ENCODE measurements around the gene CFAP61.

The CFAP61 gene

DNA sequence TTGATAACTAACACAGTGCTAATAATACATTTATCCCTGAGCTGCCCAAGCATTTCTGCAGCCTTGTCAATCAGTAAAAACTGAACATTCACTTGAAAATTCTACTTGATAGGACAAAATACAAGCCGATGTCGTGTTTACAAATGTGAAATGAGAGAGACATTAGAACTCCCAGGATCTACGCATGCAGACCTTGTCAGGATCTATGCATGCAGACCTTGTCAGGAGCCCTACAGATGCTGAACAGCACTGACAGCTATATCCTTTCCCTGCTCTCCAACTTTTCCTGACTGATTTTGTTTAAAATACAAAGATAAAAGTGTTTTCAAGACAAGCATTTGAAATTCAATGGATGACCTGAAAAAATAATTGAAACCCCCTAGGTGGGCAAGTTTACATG, 344.5 kb downstream of the CFAP61 start:
- in situ Hi-C loops (cut with MboI; ENCODE audit: low pct_unique_long_range_greater_than_20kb, low sequenced_read_pairs), result no loop called here
- DNase-seq, result no peak

DNA sequence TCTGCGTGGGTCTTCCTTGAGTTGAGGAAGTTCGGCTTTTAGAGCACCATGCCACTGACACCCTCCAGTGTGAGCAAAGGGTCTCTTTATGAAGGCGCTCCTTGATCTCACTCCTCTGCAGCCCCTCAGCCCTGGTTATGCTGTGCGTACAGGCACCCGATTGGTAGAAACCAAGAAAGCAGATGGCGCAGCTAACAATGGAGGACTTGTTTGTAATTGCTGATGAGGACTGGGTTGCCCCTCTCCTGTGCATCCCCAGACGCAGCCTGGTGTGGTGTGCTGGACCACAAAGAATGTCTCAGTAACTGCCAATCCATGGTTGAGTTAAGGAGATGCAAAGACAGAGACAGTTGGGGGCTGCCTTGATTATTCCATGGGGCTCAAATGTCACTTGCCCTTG, 345.8 kb downstream of the CFAP61 start:
- in situ Hi-C loops (cut with MboI; ENCODE audit: low pct_unique_long_range_greater_than_20kb, low sequenced_read_pairs), result no loop called here
- no peak for DNase-seq

DNA sequence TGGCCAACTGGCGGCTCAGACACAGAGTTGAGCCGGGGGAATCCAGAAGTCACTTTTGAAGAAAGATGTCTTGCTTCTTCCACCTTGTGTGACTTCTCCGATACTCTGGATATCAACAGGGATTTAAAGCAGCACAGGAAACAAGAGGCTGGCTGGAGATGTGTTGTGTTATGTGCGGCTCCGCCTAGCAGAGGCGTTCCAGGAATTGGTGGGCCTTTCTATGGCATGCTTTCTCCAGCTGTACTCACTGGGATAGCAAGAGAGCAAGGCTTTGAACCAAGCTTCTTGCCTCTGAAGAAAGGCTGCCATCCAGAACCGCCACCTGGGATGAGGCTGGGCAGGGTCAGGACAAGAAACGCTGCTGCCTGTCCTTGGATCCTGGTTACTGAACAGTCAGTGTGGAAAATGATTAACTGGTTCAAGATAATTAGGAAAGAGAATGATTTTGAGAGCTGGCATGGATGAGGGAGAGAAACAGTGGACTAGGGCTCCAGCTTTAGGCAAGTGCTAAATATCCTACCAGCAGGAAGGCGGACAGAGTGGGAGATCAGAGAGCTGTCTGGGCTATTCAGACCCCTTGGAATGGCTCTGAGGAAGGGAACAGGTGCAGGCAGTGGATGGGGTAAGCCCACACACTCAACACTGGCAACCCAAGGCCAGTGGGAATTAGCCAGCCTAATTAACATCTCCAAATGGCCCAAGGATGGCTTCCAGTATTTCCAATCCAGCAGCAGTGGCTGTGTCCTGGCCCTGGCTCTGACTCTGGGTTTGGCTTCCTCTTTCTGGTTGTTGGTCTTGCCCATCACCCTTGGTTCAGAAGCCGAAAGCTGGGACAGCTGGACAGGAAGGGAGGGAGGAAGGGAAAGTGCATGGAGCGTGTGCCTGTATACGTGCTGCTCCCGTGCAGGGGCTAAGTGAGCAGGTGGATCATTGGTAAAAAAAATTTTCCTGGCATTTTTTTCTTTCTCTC, 347.5 kb downstream of the CFAP61 start:
- in situ Hi-C loops (cut with MboI; ENCODE audit: low pct_unique_long_range_greater_than_20kb, low sequenced_read_pairs), result no loop called here

DNA sequence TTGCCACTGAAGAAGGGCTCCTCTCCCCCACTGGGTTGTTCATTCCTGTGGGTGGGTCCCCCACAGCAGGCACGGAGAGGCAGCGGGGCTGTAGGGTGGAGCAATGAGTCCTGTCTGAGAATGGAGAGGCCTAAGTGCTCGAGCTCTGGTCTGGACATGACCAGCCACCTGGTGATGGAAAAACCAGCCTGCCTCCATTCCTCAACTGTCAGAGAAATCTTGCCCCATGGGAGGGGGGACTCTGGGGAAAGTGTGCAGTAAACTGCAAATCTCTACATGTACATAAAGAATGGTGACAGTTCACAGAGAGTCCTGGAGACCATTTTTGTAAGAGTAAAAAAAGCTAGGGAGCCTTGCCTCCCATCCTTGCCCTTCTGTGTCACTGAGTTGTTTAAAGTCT, 349.7 kb downstream of the CFAP61 start:
- DNase-seq, result no peak
- in situ Hi-C loops (cut with MboI; ENCODE audit: low pct_unique_long_range_greater_than_20kb, low sequenced_read_pairs), result no loop called here

More for the DNA sequence above, 347.5 kb downstream of the CFAP61 start:
- DNase-seq, result no peak

DNA sequence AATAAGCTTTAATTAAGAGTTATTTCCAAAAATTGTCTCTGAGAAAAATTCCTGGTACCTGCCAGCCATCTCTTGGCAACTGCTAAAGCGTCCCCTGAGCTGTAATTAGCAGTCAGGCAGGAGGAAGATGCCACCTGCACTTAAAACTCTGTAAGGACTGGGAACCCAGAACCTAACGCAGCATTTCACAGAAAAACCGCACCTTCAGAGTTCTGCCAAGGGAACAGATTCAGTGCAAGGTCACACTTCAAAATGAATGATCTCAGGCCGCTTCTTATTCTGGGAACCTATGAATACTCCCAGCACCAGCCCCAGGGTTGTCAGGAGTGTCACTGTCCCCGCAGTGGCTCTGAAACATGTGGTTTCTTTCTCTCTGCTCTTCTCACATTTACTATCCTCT, 352.3 kb downstream of the CFAP61 start:
- DNase-seq, result no peak
- in situ Hi-C loops (cut with MboI; ENCODE audit: low pct_unique_long_range_greater_than_20kb, low sequenced_read_pairs), result no loop called here

DNA sequence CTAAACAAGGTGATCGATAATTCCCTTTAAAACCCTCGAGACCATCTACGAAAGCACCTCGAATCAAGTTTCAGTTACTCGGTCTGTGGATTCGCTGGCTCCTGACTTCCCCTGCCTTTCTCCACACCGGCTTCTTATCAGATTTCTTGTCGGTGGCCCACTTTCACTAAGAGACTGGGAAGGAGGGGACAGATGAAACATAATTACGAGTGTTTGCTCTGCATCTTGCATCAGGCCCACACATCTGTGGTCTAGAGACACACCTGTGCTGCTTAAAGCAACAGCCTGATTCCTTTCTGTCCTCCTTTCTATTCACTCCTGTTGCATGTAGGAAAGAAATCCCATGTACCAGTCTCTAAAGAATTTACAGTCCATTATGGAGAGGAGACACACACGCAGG, 353.3 kb downstream of the CFAP61 start:
- in situ Hi-C loops (cut with MboI; ENCODE audit: low pct_unique_long_range_greater_than_20kb, low sequenced_read_pairs), result no loop called here
- no peak for DNase-seq

DNA sequence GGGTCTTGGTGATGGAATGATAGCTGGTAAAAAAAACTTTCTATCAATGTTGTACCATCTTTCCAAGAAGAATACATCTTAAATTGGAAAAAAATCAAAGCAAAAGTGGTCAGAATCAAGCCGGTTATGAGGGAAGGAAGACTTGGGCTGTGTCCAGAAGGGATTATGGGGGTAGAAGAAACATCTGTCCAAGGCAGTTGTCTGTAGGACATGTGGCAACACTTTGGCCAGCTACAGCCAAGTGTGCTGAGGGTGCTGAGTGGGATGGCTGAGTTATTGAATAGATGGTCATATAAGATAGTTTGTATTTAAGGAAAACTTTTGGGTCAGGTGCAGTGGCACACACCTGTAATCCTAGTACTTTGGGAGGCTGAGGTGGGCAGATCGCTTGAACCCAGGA, 354.0 kb downstream of the CFAP61 start:
- in situ Hi-C loops (cut with MboI; ENCODE audit: low pct_unique_long_range_greater_than_20kb, low sequenced_read_pairs), result no loop called here
- no peak for DNase-seq

DNA sequence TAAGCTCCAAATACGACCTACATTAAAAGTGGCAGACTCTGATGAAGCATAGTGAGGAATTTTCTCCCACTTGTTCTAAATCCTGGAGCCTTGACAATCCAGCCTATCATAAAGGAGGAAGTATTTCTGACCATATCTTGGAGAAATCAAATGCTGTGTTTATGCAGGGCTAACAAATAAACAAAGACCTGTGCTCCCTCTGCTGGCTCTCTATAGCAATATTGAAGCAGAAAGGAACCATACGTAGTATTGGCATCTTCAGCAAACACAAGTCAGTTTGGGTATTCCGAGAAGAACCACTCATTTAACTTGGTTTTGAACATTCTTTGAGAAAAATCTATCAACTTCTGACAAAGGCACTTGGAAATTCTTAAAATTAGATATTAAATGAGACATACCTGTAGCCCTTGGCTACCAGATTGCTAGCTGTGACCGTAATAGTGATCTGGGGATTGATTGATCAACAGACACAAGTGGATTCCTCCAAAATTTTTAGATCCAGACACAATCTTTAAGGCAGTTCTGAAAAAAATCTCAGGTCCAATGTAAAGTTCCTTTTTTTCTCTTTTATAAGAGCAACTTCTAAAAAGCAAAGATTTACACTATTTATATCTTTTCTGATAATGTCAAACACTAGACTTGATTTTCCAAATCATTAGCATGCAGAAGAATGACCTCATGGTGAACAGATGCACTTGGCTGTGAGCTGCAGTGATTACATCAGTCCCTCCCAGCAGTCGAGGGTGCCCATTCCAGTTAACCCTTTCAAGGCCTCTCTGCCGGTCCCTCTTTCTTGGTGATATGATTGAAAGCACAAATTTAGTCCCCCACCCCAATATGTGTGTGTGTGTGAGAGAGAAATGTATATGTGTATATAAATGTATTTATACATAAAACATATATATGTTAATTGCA, 355.8 kb downstream of the CFAP61 start:
- DNase-seq, result no peak
- in situ Hi-C loops (cut with MboI; ENCODE audit: low pct_unique_long_range_greater_than_20kb, low sequenced_read_pairs), result no loop called here

DNA sequence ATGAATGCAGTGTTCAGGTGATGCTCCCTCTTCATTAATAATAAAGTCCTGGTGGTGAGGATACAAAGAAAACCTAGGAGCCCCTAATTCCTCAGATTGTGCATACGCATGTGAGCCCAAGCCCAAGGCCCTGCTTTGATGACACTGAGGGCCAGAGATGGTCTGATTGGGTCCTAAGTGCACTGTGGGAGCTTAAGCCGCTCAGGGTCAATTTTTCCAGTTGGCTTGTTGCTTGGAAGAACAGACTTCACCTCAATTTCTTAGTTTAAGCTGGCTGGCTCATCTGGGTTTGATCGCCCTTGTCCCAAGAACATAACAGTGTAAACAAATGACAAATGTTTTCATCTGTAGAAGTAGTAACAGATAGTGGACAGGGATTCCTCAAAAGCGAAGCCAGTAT, 357.0 kb downstream of the CFAP61 start:
- DNase-seq, result no peak
- in situ Hi-C loops (cut with MboI; ENCODE audit: low pct_unique_long_range_greater_than_20kb, low sequenced_read_pairs), result no loop called here
